RWPE2 (cell line): ENCODE measurements around the gene PIEZO1.
"Not testable (repeated sequence)": the region's sequence is repeated elsewhere in the genome, so short reads cannot be mapped to it uniquely, and the experiment has no call there.

Experiments
- ATAC-seq: fragments of 200-7000 bp; cut with Tn5 transposase; 3 replicates; pipeline ENCODE4 v1.9.1; 2021; ENCODE audit warnings: low read depth
- DNase-seq: peaks from one replicate; pipeline ENCODE4 v3.0.0-alpha.2; 2020; ENCODE audit warnings: low spot score
- H3K27ac ChIP-seq: fragments of 450-650 bp; 2 replicates; pipeline ENCODE4 v1.5.1; 2017; ENCODE audit warnings: mild to moderate bottlenecking; ENCODE audit not compliant: poor library complexity, severe bottlenecking
- H3K27me3 ChIP-seq: fragments of 250-450 bp; sonication (Bioruptor Pico); 2 replicates; pipeline ENCODE4 v1.5.1; 2021; ENCODE audit warnings: mild to moderate bottlenecking, moderate library complexity; ENCODE audit not compliant: insufficient read depth, poor library complexity, severe bottlenecking
- H3K36me3 ChIP-seq: fragments of 250-450 bp; sonication (Bioruptor Pico); 2 replicates; pipeline ENCODE4 v1.5.1; 2020; ENCODE audit warnings: low read depth, mild to moderate bottlenecking, moderate library complexity
- H3K4me1 ChIP-seq: fragments of 250-450 bp; sonication (Bioruptor Pico); 2 replicates; pipeline ENCODE4 v1.5.1; 2021; ENCODE audit warnings: mild to moderate bottlenecking, moderate library complexity; ENCODE audit not compliant: insufficient read depth, poor library complexity, severe bottlenecking
- H3K4me3 ChIP-seq: fragments of 250-450 bp; sonication (Bioruptor Pico); 2 replicates; pipeline ENCODE4 v1.5.1; 2021; ENCODE audit warnings: mild to moderate bottlenecking, moderate library complexity; ENCODE audit not compliant: severe bottlenecking
- H3K9me3 ChIP-seq: fragments of 250-450 bp; sonication (Bioruptor Pico); 2 replicates; pipeline ENCODE4 v1.5.1; 2021; ENCODE audit warnings: mild to moderate bottlenecking, moderate library complexity; ENCODE audit not compliant: severe bottlenecking
- TF ChIP-seq, protein P1 (sequence below): fragments of 450-650 bp; IDR thresholded peaks from one replicate; pipeline ENCODE4 v1.5.1; 2017; ENCODE audit warnings: mild to moderate bottlenecking, moderate library complexity; ENCODE audit not compliant: poor library complexity, severe bottlenecking

The PIEZO1 gene

DNA sequence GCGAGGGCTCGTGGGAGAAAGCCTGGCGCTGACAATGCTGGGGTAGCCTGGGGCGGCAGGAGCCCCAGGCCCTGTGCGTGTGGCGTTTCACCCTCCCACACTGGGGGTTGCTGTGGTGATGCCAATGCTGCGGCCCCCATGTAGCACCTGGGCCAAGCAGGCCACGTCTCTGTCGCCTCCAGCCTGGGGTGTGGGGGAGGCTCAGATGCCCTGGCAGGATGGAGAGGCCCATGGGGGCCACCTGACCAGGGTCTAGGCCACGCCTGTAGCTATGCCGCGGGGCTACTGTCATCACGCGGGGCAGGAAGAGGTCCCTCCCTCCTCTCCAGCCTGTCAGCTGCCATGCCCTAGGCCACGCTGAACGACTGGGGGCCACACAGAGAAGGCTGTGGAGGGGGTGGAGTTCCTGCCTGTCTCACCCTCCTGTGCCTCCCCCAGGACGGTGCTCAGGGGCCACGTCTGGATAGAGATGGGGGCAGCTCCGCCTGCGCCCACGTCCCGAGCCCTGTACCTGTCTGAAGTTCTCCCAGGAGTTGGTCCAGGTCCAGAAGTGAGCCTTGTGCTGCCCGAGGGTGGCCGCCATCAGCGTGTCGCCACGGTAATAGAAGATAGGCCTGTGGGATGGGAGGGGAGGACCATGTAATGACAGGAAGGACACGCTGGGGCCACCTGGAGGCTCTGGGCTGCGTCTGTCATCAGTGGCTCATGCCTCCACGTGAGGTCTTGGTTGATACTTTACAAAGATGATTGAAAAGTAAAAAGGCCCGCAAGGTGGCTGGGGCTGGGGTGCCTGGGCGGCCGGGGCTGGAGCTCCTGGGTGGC is 39.4 kb upstream of the PIEZO1 start:
- ATAC-seq (no peak), DNase-seq (no peak)
- Histone ChIP-seq H3K27ac (no peak overlapping the region), H3K4me3 (no peak overlapping the region), H3K36me3 (no peaks in the 10 kb centered on the region), H3K4me1 (no peaks in the 10 kb centered on the region), H3K9me3 (no peaks in the 10 kb centered on the region), H3K27me3 (no peaks in the 10 kb centered on the region)
- TF ChIP-seq, protein P1, sequence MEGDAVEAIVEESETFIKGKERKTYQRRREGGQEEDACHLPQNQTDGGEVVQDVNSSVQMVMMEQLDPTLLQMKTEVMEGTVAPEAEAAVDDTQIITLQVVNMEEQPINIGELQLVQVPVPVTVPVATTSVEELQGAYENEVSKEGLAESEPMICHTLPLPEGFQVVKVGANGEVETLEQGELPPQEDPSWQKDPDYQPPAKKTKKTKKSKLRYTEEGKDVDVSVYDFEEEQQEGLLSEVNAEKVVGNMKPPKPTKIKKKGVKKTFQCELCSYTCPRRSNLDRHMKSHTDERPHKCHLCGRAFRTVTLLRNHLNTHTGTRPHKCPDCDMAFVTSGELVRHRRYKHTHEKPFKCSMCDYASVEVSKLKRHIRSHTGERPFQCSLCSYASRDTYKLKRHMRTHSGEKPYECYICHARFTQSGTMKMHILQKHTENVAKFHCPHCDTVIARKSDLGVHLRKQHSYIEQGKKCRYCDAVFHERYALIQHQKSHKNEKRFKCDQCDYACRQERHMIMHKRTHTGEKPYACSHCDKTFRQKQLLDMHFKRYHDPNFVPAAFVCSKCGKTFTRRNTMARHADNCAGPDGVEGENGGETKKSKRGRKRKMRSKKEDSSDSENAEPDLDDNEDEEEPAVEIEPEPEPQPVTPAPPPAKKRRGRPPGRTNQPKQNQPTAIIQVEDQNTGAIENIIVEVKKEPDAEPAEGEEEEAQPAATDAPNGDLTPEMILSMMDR, result no peak

- not testable (repeated sequence) for H3K9me3 ChIP-seq, DNase-seq, H3K27me3 ChIP-seq, H3K27ac ChIP-seq, H3K4me3 ChIP-seq, H3K36me3 ChIP-seq, ATAC-seq, H3K4me1 ChIP-seq
Observed at GRCh38 chr16:88823646-88824045, 38.6 kb upstream of the PIEZO1 start.

DNA sequence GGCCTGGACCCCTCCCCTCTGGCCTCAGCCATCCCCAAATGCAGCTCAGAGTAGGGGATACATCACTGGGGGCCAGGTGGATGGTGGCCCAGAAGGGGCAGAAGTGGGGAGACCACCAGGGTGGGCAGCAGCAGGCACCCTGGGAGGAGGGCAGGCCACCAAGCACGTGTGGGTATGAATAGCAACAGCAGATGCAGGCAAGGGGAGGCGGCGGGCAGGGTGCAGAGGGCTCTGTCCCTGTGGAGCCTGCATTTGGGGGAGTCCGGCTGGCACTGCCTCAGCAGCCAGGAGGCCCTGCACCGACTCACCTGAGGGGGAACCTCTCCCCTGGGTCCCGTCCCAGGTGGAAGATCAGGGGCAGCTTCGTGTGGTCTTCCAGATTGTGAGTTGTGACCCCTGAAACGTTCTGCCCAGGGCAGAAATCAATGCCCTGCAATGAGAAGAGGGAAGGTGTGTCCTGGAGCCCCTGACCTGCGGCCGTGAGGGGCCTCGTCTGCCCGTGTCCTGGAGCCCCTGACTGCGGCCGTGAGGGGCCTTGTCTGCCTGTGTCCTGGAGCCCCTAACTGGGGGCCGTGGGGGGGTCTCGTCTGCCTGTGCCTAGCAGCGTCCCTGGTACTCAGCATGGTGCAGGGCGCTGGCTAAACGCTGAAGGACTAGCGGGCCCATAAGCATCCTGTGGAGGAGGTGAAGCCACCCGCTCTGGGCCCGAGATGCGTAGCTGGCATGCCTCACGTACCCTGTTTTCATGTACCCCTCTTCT is 37.4 kb upstream of the PIEZO1 start:
- ATAC-seq, result no peak

GRCh38 chr16:88821168-88821850 is 36.3 kb upstream of the PIEZO1 start:
- DNase-seq, result no peak
- H3K4me3 ChIP-seq, result no peak overlapping the region
- no peaks in the 10 kb centered on the region for H3K9me3 ChIP-seq
- no peaks in the 10 kb centered on the region for H3K36me3 ChIP-seq
- no peak for ATAC-seq
- no peaks in the 10 kb centered on the region for H3K27me3 ChIP-seq
- TF ChIP-seq, protein P1, result no peak
- no peaks in the 10 kb centered on the region for H3K4me1 ChIP-seq
- H3K27ac ChIP-seq, result no peak overlapping the region

More for the DNA sequence above, 37.4 kb upstream of the PIEZO1 start:
- Histone ChIP-seq H3K27me3 (no peaks in the 10 kb centered on the region), H3K9me3 (no peaks in the 10 kb centered on the region), H3K27ac (no peak overlapping the region), H3K4me1 (no peaks in the 10 kb centered on the region), H3K4me3 (no peak overlapping the region), H3K36me3 (no peaks in the 10 kb centered on the region)
- TF ChIP-seq, protein P1, result no peak
- no peak for DNase-seq

DNA sequence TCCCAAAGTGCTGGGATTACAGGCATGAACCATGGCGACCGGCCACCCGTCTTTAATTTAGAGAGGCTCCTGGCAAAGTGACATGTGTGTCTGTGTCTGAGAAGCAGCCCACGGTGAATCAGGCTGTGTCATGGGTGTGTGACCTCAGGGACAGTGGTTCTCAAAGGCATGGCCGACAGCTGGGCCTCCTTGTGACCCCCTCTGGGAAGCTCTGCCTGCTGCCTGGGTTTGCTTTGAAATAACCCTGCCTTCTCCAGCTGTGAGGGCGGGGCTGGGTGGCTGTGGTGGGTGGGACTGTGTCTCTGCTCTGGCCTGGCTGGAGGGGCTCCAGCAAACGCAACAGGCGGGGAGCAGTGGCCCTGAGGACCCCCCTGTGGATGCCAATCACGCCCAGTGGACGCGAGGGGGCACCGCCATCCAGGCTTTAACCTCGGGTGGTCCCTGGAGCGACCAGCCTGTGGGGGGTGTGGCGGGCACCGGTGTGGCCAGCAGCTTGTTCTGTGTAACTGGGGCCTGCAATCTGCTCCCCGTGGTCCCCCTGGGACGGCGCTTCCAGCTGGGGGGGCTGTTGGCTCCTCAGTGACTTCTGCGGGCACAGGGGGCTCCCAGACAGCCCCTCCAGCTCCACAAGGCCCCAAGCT is 35.5 kb upstream of the PIEZO1 start:
- ATAC-seq, result no peak
- Histone ChIP-seq H3K4me3 (no peak overlapping the region), H3K9me3 (no peaks in the 10 kb centered on the region), H3K27ac (no peak overlapping the region), H3K27me3 (no peaks in the 10 kb centered on the region), H3K4me1 (no peaks in the 10 kb centered on the region), H3K36me3 (no peaks in the 10 kb centered on the region)
- DNase-seq, result no peak
- TF ChIP-seq, protein P1, result no peak
